K562 (cell line): ENCODE results near the gene ADTRP. TPM values are rescaled to one million over a fixed set of nuclear protein-coding genes. Genes with fewer than 3 reads are reported as not detected.

Experiments
- ATAC-seq: fragments of 200-7000 bp; cut with Tn5 transposase; 3 replicates; pipeline ENCODE4 v1.9.1; 2020; ENCODE audit warnings: moderate library complexity
- BruUV-seq: library from RNA; stranded (reverse); fragments of 400-500 nt; replicated peaks from 2 replicates; lab custom pipeline; 2021; lab: Mats Ljungman, UMichigan
- CTCF ChIA-PET: fragments of 300-600 bp; formaldehyde crosslinking; extraction: SDS; loops from one replicate; lab custom pipeline; 2021; ENCODE audit warnings: low intra/inter-chr PET ratio; lab: Yijun Ruan, JAX
- POLR2A ChIA-PET: fragments of 300-600, 350-650 bp; sonication (Branson Sonifier 250); formaldehyde crosslinking; extraction: SDS; loops from one replicate; lab custom pipeline; 2021; ENCODE audit warnings: antibody characterized with exemption, inconsistent platforms; lab: Yijun Ruan, JAX
- DNase-seq, 4 experiments: peaks; one replicate each; pipeline versions ENCODE4 v3.0.0 to v3.0.0-alpha.2; 2011 to 2018; ENCODE audit warnings: low spot score in 3 of 4, mixed read lengths in 3 of 4; ENCODE audit errors: extremely low read depth in 1 of 4
- FAIRE-seq: peaks from 2 replicates; lab custom pipeline; 2011; peaks lifted over from hg19 to GRCh38; lab: Jason Lieb, UNC
- H2AFZ ChIP-seq: 2 replicates; pipeline ENCODE4 v1.6.0; 2011; ENCODE audit warnings: low read depth, low read length, control low read depth, inconsistent platforms
- H3K27ac ChIP-seq: fragments of 200-600 bp; 3 replicates; pipeline ENCODE4 v1.8.0; 2011; ENCODE audit warnings: low read depth, mild to moderate bottlenecking, control low read depth, inconsistent platforms, low read length, moderate library complexity, mixed read lengths; ENCODE audit errors: extremely low read depth
- H3K27me3 ChIP-seq, 2 experiments: fragments of 300-600 bp in 1 of 2; 2 replicates in 1 of 2; 3 replicates in 1 of 2; pipeline versions ENCODE4 v1.6.0 to v1.8.0; 2011; ENCODE audit warnings: inconsistent platforms in 2 of 2, low read length in 2 of 2, mild to moderate bottlenecking in 1 of 2, mixed read lengths in 1 of 2, moderate library complexity in 1 of 2; ENCODE audit not compliant: control insufficient read depth in 2 of 2, insufficient read depth in 2 of 2
- H3K36me3 ChIP-seq: fragments of 300-600 bp; 3 replicates; pipeline ENCODE4 v1.8.0; 2011; ENCODE audit warnings: mild to moderate bottlenecking, low read length, inconsistent platforms; ENCODE audit not compliant: control insufficient read depth, insufficient read depth
- H3K4me1 ChIP-seq, 2 experiments: fragments of 200-600 bp in 1 of 2; replicated peaks in 1 of 2; 2 replicates in 1 of 2; 3 replicates in 1 of 2; pipeline versions ENCODE4 v1.5.1 to v1.8.0; 2011; ENCODE audit warnings: inconsistent platforms in 2 of 2, low read length in 2 of 2, mild to moderate bottlenecking in 1 of 2, mixed read lengths in 1 of 2, moderate library complexity in 1 of 2; ENCODE audit not compliant: control insufficient read depth in 2 of 2, insufficient read depth in 2 of 2
- H3K4me2 ChIP-seq: 2 replicates; pipeline ENCODE4 v1.6.1; 2011; ENCODE audit warnings: low read length, control low read depth, inconsistent platforms, mixed read lengths; ENCODE audit not compliant: insufficient read depth
- H3K4me3 ChIP-seq: fragments of 200-600 bp; sonication (generic), shearing (Covaris generic); 2 replicates; pipeline ENCODE4 v1.5.1; 2016; ENCODE audit warnings: control low read depth, inconsistent platforms
- H3K79me2 ChIP-seq: fragments of 200-600 bp; 3 replicates; pipeline ENCODE4 v1.8.0; 2011; ENCODE audit warnings: low read length, inconsistent platforms; ENCODE audit not compliant: control insufficient read depth, insufficient read depth
- H3K9ac ChIP-seq, 2 experiments: 2 replicates each; pipeline versions ENCODE4 v1.6.0 to v1.6.1; 2011; ENCODE audit warnings: low read depth in 2 of 2, low read length in 2 of 2, control low read depth in 1 of 2, inconsistent platforms in 1 of 2, mild to moderate bottlenecking in 1 of 2, mixed read lengths in 1 of 2; ENCODE audit not compliant: insufficient read depth in 1 of 2
- H3K9me1 ChIP-seq: one replicate; pipeline ENCODE4 v1.6.0; 2011; ENCODE audit warnings: inconsistent platforms, mild to moderate bottlenecking, low read length, moderate library complexity; ENCODE audit not compliant: control insufficient read depth, insufficient read depth
- H3K9me3 ChIP-seq: replicated peaks from 2 replicates; pipeline ENCODE4 v1.5.1; 2011; ENCODE audit warnings: low read depth, low read length, inconsistent platforms; ENCODE audit not compliant: control insufficient read depth, insufficient read depth
- H4K20me1 ChIP-seq: replicated peaks from 2 replicates; pipeline ENCODE4 v1.6.1; 2011; ENCODE audit warnings: low read length, inconsistent platforms, mixed read lengths; ENCODE audit not compliant: control insufficient read depth, insufficient read depth
- FOS ChIP-seq: IDR thresholded peaks from 3 replicates; pipeline ENCODE4 v1.6.1; 2011; ENCODE audit not compliant: insufficient read length; ENCODE audit errors: extremely low read depth
- RHOXF2B ChIP-seq: fragments of 250-450 bp; sonication (Bioruptor Pico); conservative IDR thresholded peaks from 2 replicates; pipeline ENCODE4 v1.5.1; 2021
- SNIP1 ChIP-seq: fragments of 450-650 bp; IDR thresholded peaks from 2 replicates; pipeline ENCODE4 v1.7.1; 2017; ENCODE audit warnings: low read depth, mild to moderate bottlenecking
- TEAD1 ChIP-seq, 2 experiments: fragments of 450-650 bp in 1 of 2; sonication (generic) in 1 of 2; formaldehyde crosslinking; IDR thresholded peaks; 2 replicates each; pipeline versions ENCODE4 v1.4.0 to v1.8.0; 2020 to 2022; ENCODE audit warnings: mild to moderate bottlenecking in 2 of 2, missing genetic modification reagents in 1 of 2
- TOE1 ChIP-seq, 2 experiments: fragments of 450-650 bp in 1 of 2; sonication (generic) in 1 of 2; formaldehyde crosslinking in 1 of 2; IDR thresholded peaks; 2 replicates each; pipeline versions ENCODE4 v1.7.1 to v1.8.0; 2016 to 2022; ENCODE audit warnings: borderline replicate concordance in 2 of 2, mild to moderate bottlenecking in 2 of 2, antibody characterized with exemption in 1 of 2, inconsistent platforms in 1 of 2, low read depth in 1 of 2, missing genetic modification reagents in 1 of 2, moderate library complexity in 1 of 2
- XRCC5 ChIP-seq: fragments of 200-400 bp; formaldehyde crosslinking; IDR thresholded peaks from 2 replicates; pipeline ENCODE4 v1.6.1; 2017; ENCODE audit warnings: low read depth, mild to moderate bottlenecking, low read length
- ZNF263 ChIP-seq: sonication (generic); formaldehyde crosslinking; IDR thresholded peaks from 2 replicates; pipeline ENCODE4 v1.8.0; 2022; ENCODE audit warnings: mild to moderate bottlenecking, missing genetic modification reagents, borderline replicate concordance
- ZNF408 ChIP-seq: fragments of 250-450 bp; sonication (Bioruptor Pico); IDR thresholded peaks from 2 replicates; pipeline ENCODE4 v1.4.0; 2020; ENCODE audit warnings: low read depth, mild to moderate bottlenecking, moderate library complexity
- WGBS: fragments of 100-300 bp; shearing (Covaris generic); methylation state at CpG from one replicate; pipeline ENCODE4 v1.1.6; 2016; ENCODE audit warnings: low coverage, mixed read lengths; ENCODE audit not compliant: insufficient coverage; ENCODE audit errors: missing lambda C conversion rate; 5-methylcytosine and 5-hydroxymethylcytosine counted together
- in situ Hi-C: fragments of 300-500 bp; cut with MboI; formaldehyde crosslinking; loops from 4 replicates; pipeline ENCODE4 v1.15.0; 2018; ENCODE audit warnings: inconsistent platforms, mixed read lengths
- intact Hi-C: fragments of 100-400 bp; cut with micrococcal nuclease; formaldehyde crosslinking; loops from 2 replicates; pipeline ENCODE4 v1.14.2; 2022
- polyA plus RNA-seq, 8 experiments: library from polyadenylated mRNA; depleted of rRNA in 4 of 8; stranded (reverse) in 5 of 8; unstranded in 3 of 8; fragments of >200 nt; fragmentation: Nextera tagmentation in 2 of 8; fragmentation: Illumina TruSeq in 1 of 8; extraction: Ambion mirVana in 2 of 8; extraction: Trizol in 1 of 8; gene quantifications; 2 replicates each; pipeline versions ENCODE4 v1.2.1 to v1.2.3, GENCODE V29; 2011 to 2014; ENCODE audit warnings: inconsistent platforms in 1 of 8, missing spikeins in 1 of 8
- total RNA-seq, 7 experiments: library from RNA; depleted of rRNA in 6 of 7; stranded (reverse); fragments of >200 nt in 6 of 7; fragmentation: Illumina TruSeq in 2 of 7; extraction: Trizol in 2 of 7; gene quantifications; 2 replicates each; pipeline versions ENCODE4 v1.2.1 to v1.2.3, GENCODE V29; 2011 to 2021; ENCODE audit warnings: low replicate concordance in 1 of 7
- TF ChIP-seq, protein P1 (sequence below): fragments of 450-650 bp; IDR thresholded peaks from 2 replicates; pipeline ENCODE4 v1.6.1; 2016; ENCODE audit warnings: antibody characterized with exemption

The ADTRP gene
- total and polyA plus RNA-seq, 9 of the 15 experiments (the other 6 are each of a cell fraction or from before 2014, with no cell fraction given): 7.4 to 24.0 (median 13.6) TPM

DNA sequence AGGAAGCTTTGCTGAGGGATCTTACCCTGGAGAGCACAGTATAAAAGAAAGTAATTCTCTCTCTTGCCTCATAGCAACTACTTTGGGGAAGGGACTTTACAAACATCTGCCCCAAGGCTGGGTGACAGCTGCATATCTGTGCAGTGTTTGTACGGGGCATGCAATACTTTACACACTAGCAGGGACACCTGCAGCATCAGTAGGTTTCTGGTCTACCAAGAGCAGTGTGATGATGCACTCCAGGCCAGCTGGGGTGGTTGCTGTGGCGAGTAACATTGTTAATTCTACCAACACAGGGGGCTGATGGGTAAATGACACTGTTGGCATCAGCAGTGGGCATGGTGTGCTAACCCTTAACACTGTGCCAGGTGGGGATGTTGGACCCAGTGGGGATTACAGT, 48.0 kb downstream of the ADTRP start:
- 60% methylated on average over 2 of the region's 2 CpGs for WGBS
- Histone ChIP-seq H3K27me3 (no peaks in the 10 kb centered on the region), H3K36me3 (no peaks in the 10 kb centered on the region), H3K9me3 (no peaks in the 10 kb centered on the region), H3K79me2 (no peaks in the 10 kb centered on the region), H3K27ac (no peak overlapping the region), H3K9ac (no peak overlapping the region), H2AFZ (no peak overlapping the region), H3K4me1 (peaks cover 0 to 8% of the 10 kb centered on the region in 2 experiments; a peak in 3 of 5 replicates), H4K20me1 (no peaks in the 10 kb centered on the region), H3K4me2 (no peak overlapping the region), H3K9me1 (no peaks in the 10 kb centered on the region), H3K4me3 (no peak overlapping the region)
- ChIA-PET CTCF (no interaction called here), POLR2A (no interaction called here)
- ATAC-seq: no peak
- no TSS peak for BruUV-seq
- FAIRE-seq: no peak
- in situ Hi-C loops (no loop called here), intact Hi-C loops (no loop called here)
- TF ChIP-seq TEAD1 (CRISPR knock-in tag; IDR thresholded peaks at IDR 0.05) (no peak), SNIP1 (no peak), TOE1 (IDR thresholded peaks at IDR 0.05; ENCODE audit: borderline replicate concordance) (no peak), TOE1 (CRISPR knock-in tag; IDR thresholded peaks at IDR 0.05; ENCODE audit: borderline replicate concordance, low read depth) (no peak), RHOXF2B (CRISPR knock-in tag) (no peak), ZNF408 (no peak), XRCC5 (no peak), ZNF263 (no peak), FOS (no peak)
- TF ChIP-seq, protein P1, sequence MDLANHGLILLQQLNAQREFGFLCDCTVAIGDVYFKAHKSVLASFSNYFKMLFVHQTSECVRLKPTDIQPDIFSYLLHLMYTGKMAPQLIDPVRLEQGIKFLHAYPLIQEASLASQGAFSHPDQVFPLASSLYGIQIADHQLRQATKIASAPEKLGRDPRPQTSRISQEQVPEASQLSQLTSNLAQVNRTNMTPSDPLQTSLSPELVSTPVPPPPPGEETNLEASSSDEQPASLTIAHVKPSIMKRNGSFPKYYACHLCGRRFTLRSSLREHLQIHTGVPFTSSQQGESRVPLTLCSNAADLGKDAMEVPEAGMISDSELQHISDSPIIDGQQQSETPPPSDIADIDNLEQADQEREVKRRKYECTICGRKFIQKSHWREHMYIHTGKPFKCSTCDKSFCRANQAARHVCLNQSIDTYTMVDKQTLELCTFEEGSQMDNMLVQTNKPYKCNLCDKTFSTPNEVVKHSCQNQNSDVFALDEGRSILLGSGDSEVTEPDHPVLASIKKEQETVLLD: no peak
- DNase-seq: no peak
